H1 (cell line): ENCODE measurements around the gene SCAP. TPM values are rescaled to one million over a fixed set of nuclear protein-coding genes. Genes with fewer than 3 reads are reported as not detected.
A peak's percentile ranks its signal among the peaks of the same experiment; 100 is the strongest.

Experiments used
- BACH1 ChIP-seq: IDR thresholded peaks from 2 replicates; pipeline ENCODE4 v1.6.1; 2012; ENCODE audit warnings: low read length, improper control_type of control experiment
- polyA plus RNA-seq, 7 experiments: library from polyadenylated mRNA; depleted of rRNA in 3 of 7; stranded (reverse) in 5 of 7; unstranded in 2 of 7; fragments of >200 nt in 5 of 7; fragments of 200-250 nt in 2 of 7; gene quantifications; 1 replicate in 5 of 7; 2 replicates in 1 of 7; 4 replicates in 1 of 7; pipeline versions ENCODE4 v1.2.1 to v1.2.3, GENCODE V29; 2011 to 2013; ENCODE audit warnings: missing spikeins in 2 of 7, mixed read lengths in 2 of 7
- total RNA-seq: library from RNA; stranded (reverse); fragmentation: NEBNext Ultra II Directional; extraction: Animal tissue kit (Norgen Biotek cat#: 25700); gene quantifications from 2 replicates; pipeline ENCODE4 v1.2.1, GENCODE V29; 2021

Gene SCAP
- total and polyA plus RNA-seq, 2 of the 8 experiments (the other 6 are each of a cell fraction or from before 2014, with no cell fraction given): 74.0 to 114 TPM

GRCh38 chr3:47380026-47380600, 95.6 kb downstream of the SCAP start (continued):
- peak; percentile 6; the same call in 1 of the 2 replicates for TF ChIP-seq BACH1
